ENCODE measurements around the gene SMYD3. TPM values are rescaled to one million over a fixed set of nuclear protein-coding genes. Genes with fewer than 3 reads are reported as not detected.

Gene SMYD3
- total and polyA plus RNA-seq, 2 donors (not counting 3 experiments of a cell fraction or from before 2014, with no cell fraction given) = 16.0 to 32.1 TPM

- dilution Hi-C loops (cut with MboI; ENCODE audit: extremely low pct_ligation_motif_present, low sequenced_read_pairs) (no loop called here), intact Hi-C loops (cut with micrococcal nuclease) (loop anchor here (2.0 kb wide), 3 partner anchors 15 to 1263 kb away; no protein-coding TSS in a partner anchor)
- Histone ChIP-seq H2AFZ (ENCODE audit: low read depth, low read length) (no peak overlapping the region), H3K27ac (ENCODE audit: insufficient read depth, low read depth, low read length) (peak overlapping the region; percentile 83), H3K4me1 (ENCODE audit: control insufficient read depth, extremely low read depth, insufficient read depth, low read length) (peaks cover 24% of the 10 kb centered on the region), H3K4me3 (replicated peaks in 1 of 3; ENCODE audit: insufficient read depth in 1 of 3, low read depth in 1 of 3, low read length in 3 of 3) (no peak overlapping the region), H3K9ac (replicated peaks; ENCODE audit: extremely low read depth, insufficient read depth, low read length) (peak overlapping the region; percentile 21), H3K9me3 (replicated peaks; ENCODE audit: control insufficient read depth, insufficient read depth, low read length) (no peaks in the 10 kb centered on the region), H4K20me1 (replicated peaks; ENCODE audit: control insufficient read depth, extremely low read depth, insufficient read depth, low read length) (no peaks in the 10 kb centered on the region), H3K36me3 (ENCODE audit: control insufficient read depth in 2 of 2, extremely low read depth in 1 of 2, insufficient read depth in 2 of 2, low read length in 2 of 2) (no peaks in the 10 kb centered on the region), H3K79me2 (ENCODE audit: control insufficient read depth, insufficient read depth, low read length) (peaks cover 2% of the 10 kb centered on the region), H3K27me3 (ENCODE audit: control insufficient read depth in 2 of 2, insufficient read depth in 2 of 2, low read length in 2 of 2) (no peaks in the 10 kb centered on the region), H3K9me1 (replicated peaks; ENCODE audit: control insufficient read depth, extremely low read depth, insufficient read depth, low read length) (no peaks in the 10 kb centered on the region), H3K4me2 (ENCODE audit: insufficient read depth, low read length) (no peak overlapping the region)
- FAIRE-seq (no peak), DNase-seq (ENCODE audit: low read depth, low spot score) (peak; percentile 44)
- no TSS peak for BruUV-seq (replicated peaks)
- ChIA-PET CTCF (interaction anchor here (0.9 to 1.5 kb wide), 5 partner anchors 36 to 94 kb away, joined by 3 to 4 read pairs (median 3); no protein-coding TSS in a partner anchor), POLR2A (no interaction called here)
- TF ChIP-seq FOS (IDR thresholded peaks at IDR 0.05; ENCODE audit: borderline replicate concordance, insufficient read depth, low read length) = no peak
- TF ChIP-seq, protein P1, sequence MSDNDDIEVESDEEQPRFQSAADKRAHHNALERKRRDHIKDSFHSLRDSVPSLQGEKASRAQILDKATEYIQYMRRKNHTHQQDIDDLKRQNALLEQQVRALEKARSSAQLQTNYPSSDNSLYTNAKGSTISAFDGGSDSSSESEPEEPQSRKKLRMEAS (IDR thresholded peaks at IDR 0.05; ENCODE audit: insufficient read depth, insufficient read length) = no peak
- TF ChIP-seq, protein P2, sequence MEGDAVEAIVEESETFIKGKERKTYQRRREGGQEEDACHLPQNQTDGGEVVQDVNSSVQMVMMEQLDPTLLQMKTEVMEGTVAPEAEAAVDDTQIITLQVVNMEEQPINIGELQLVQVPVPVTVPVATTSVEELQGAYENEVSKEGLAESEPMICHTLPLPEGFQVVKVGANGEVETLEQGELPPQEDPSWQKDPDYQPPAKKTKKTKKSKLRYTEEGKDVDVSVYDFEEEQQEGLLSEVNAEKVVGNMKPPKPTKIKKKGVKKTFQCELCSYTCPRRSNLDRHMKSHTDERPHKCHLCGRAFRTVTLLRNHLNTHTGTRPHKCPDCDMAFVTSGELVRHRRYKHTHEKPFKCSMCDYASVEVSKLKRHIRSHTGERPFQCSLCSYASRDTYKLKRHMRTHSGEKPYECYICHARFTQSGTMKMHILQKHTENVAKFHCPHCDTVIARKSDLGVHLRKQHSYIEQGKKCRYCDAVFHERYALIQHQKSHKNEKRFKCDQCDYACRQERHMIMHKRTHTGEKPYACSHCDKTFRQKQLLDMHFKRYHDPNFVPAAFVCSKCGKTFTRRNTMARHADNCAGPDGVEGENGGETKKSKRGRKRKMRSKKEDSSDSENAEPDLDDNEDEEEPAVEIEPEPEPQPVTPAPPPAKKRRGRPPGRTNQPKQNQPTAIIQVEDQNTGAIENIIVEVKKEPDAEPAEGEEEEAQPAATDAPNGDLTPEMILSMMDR (IDR thresholded peaks at IDR 0.05; ENCODE audit: extremely low read depth in 1 of 2, insufficient read depth in 1 of 2, low read depth in 1 of 2, low read length in 2 of 2) = peak in 1 of 2 donors; percentile 18
These were observed 151.5 kb downstream of the SMYD3 start for GRCh38 chr1:246355411-246356230.
